ENCODE measurements around the gene LARP1.

DNA sequence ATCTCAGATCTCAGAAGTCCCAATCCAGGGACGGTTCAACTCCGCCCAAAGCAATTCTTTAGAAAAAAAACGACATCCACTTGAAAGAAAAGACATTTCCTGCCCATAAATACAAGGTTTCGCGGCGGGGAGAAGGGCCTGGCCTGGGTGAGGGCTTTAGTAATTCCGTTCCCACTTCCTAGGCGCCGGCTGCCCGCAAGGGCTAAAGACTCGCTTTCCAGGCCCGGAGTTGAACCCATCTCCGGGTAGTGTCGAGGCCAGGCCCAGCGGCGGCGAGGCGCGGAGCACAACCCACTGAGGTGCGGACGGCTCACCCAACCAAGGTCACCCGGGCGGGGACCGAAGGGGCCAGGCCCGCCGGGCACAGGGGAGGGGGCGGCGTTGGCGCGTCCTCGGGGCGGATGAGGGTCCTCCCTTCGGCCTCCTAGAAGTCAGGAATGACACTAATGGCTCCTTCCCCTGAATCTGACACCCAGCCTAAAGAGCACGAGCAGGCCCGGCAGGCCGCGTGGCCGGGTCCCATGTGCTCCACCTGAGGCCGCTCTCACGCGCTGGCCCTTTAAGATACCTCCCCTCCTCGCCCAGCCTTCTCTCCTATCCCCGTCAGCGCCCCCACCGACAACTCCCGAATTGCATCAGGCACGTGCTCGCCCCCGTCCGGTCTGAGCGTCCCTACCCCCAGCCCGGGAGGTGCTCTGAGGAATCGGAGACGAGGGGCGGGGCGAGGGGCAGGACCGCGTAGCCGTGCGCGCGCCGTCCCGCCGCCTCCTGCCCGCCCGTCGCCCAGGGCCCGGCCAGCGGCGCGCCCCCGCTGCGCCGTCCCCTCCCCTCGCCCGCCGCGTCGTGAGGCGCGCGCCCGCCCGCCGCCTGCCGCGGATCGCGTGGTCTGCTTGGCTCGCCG lies 467 bp upstream of the LARP1 start:
- TF ChIP-seq, protein P1, sequence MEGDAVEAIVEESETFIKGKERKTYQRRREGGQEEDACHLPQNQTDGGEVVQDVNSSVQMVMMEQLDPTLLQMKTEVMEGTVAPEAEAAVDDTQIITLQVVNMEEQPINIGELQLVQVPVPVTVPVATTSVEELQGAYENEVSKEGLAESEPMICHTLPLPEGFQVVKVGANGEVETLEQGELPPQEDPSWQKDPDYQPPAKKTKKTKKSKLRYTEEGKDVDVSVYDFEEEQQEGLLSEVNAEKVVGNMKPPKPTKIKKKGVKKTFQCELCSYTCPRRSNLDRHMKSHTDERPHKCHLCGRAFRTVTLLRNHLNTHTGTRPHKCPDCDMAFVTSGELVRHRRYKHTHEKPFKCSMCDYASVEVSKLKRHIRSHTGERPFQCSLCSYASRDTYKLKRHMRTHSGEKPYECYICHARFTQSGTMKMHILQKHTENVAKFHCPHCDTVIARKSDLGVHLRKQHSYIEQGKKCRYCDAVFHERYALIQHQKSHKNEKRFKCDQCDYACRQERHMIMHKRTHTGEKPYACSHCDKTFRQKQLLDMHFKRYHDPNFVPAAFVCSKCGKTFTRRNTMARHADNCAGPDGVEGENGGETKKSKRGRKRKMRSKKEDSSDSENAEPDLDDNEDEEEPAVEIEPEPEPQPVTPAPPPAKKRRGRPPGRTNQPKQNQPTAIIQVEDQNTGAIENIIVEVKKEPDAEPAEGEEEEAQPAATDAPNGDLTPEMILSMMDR (IDR thresholded peaks at IDR 0.05): peak; percentile 15 to 84 (median 70)
- TF ChIP-seq EP300 (IDR thresholded peaks at IDR 0.05) (peak in 1 of 4 donors; percentile 70), POLR2AphosphoS5 (IDR thresholded peaks at IDR 0.05) (peak; percentile 72 to 92), POLR2A (IDR thresholded peaks at IDR 0.05) (peak in 3 of 4 donors; percentile 27 to 74 (median 65))

Data from upper lobe of left lung (tissue), 4 donors.